ENCODE measurements around the gene CAPZA1.

DNA sequence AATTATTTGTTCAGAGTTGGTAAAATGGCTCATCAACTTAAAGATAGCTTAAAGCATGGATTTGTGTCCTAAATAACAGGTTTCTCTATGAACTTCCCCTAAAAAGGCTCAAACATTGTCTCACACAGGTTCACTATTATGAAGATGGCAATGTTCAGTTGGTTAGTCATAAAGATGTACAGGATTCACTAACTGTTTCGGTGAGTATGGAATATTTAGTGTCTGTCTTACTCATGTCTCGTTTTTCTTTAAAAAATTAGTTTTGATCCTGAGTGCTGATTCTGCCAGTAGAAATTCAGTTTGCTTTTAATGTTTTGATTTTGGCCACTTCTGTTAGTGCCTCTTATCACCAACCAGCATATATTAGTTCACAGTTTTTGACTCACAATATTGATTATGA is 47.3 kb downstream of the CAPZA1 start:
- TF ChIP-seq SIN3A (conservative IDR thresholded peaks at IDR 0.05 in 1 of 2, IDR thresholded peaks at IDR 0.05 in 1 of 2; ENCODE audit: low read depth in 1 of 2, low read length in 2 of 2), result no peak
- no peak for TF ChIP-seq SAP30 (IDR thresholded peaks at IDR 0.05; ENCODE audit: insufficient read depth, insufficient replicate concordance, low read length)
- TF ChIP-seq CTCF (IDR thresholded peaks at IDR 0.05; ENCODE audit: control extremely low read depth in 1 of 3, insufficient read depth in 1 of 3, low read depth in 1 of 3, low read length in 3 of 3), result no peak
- no peak for TF ChIP-seq RFX5 (IDR thresholded peaks at IDR 0.05; ENCODE audit: borderline replicate concordance, low read depth, low read length)
- no peak for TF ChIP-seq POLR2A (IDR thresholded peaks at IDR 0.05; ENCODE audit: control extremely low read depth in 1 of 2, low read depth in 2 of 2, low read length in 2 of 2)
- TF ChIP-seq, protein P1, sequence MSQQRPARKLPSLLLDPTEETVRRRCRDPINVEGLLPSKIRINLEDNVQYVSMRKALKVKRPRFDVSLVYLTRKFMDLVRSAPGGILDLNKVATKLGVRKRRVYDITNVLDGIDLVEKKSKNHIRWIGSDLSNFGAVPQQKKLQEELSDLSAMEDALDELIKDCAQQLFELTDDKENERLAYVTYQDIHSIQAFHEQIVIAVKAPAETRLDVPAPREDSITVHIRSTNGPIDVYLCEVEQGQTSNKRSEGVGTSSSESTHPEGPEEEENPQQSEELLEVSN (IDR thresholded peaks at IDR 0.05), result no peak
- TF ChIP-seq SP1 (IDR thresholded peaks at IDR 0.05; ENCODE audit: low read depth, low read length), result no peak
- TF ChIP-seq POLR2AphosphoS5 (IDR thresholded peaks at IDR 0.05; ENCODE audit: low read depth, low read length), result no peak
